Hair follicle dermal papilla cell (primary cell): ENCODE data around the gene ELOA. TPM values are rescaled to one million over a fixed set of nuclear protein-coding genes. Genes with fewer than 3 reads are reported as not detected.

Source experiments
- total RNA-seq: library from RNA; depleted of rRNA; stranded (reverse); fragments of >200 nt; gene quantifications from 2 replicates; pipeline ENCODE4 v1.2.3, GENCODE V29; 2012

Gene ELOA
- 47.9 and 51.4 TPM in 2 replicates for total RNA-seq

GRCh38 chr1:23743287-23744152 is at the start of gene ELOA:
TSS of gene ELOA (plus strand) at chr1:23743471. CDS start at chr1:23743504, 33 bp downstream.

GRCh38 chr1:23777979-23778814 is 34.9 kb downstream of the ELOA start, which contains the start of gene PITHD1:
TSS of gene PITHD1 (plus strand) at chr1:23778418. CDS start at chr1:23778516, 98 bp downstream.

GRCh38 chr1:23790696-23791515 is 47.6 kb downstream of the ELOA start, which contains the start of gene LYPLA2:
TSS of gene LYPLA2 (plus strand) at chr1:23791145. CDS start at chr1:23792683, 1,538 bp downstream.

GRCh38 chr1:23800400-23801337 is 57.4 kb downstream of the ELOA start, which contains the start of gene GALE:
TSS of gene GALE (minus strand) at chr1:23800754. CDS start at chr1:23799007, 1,747 bp downstream.

Other genes with a start within 250 kb of the ELOA start
- gene E2F2, start 212.2 kb upstream of the ELOA start, total RNA-seq = 0.16 and 0.24 TPM in 2 replicates
- 29.5 and 45.7 TPM in 2 replicates for gene ID3, start 184.0 kb upstream of the ELOA start, total RNA-seq
- 296 and 311 TPM in 2 replicates for gene RPL11, start 51.7 kb upstream of the ELOA start, total RNA-seq
- 27.4 and 30.5 TPM in 2 replicates for gene PITHD1, start 34.9 kb downstream of the ELOA start, total RNA-seq
- gene LYPLA2, start 47.7 kb downstream of the ELOA start, total RNA-seq = 36.7 and 45.1 TPM in 2 replicates
- 15.3 and 16.9 TPM in 2 replicates for gene GALE, start 57.3 kb downstream of the ELOA start, total RNA-seq
- gene HMGCL, start 82.0 kb downstream of the ELOA start, total RNA-seq = 43.3 and 44.2 TPM in 2 replicates
- 19.1 and 21.6 TPM in 2 replicates for gene FUCA1, start 124.8 kb downstream of the ELOA start, total RNA-seq
- not detected in 2 replicates for gene CNR2, start 169.9 kb downstream of the ELOA start, total RNA-seq
- 65.5 and 74.3 TPM in 2 replicates for gene PNRC2, start 216.4 kb downstream of the ELOA start, total RNA-seq
- 74.4 and 92.8 TPM in 2 replicates for gene SRSF10, start 236.9 kb downstream of the ELOA start, total RNA-seq